Kidney epithelial cell (primary cell): ENCODE measurements around the gene SELENOM. TPM values are rescaled to one million over a fixed set of nuclear protein-coding genes. Genes with fewer than 3 reads are reported as not detected.

Experiments
- DNase-seq: peaks from one replicate; pipeline ENCODE4 v3.0.0-alpha.2; 2010; ENCODE audit warnings: low read depth
- H3K27me3 ChIP-seq: 2 replicates; pipeline ENCODE4 v1.6.0; 2011; ENCODE audit warnings: low read length; ENCODE audit not compliant: control insufficient read depth, insufficient read depth
- H3K36me3 ChIP-seq: 2 replicates; pipeline ENCODE4 v1.5.1; 2011; ENCODE audit warnings: low read length; ENCODE audit not compliant: control insufficient read depth, insufficient read depth
- H3K4me3 ChIP-seq: 2 replicates; pipeline ENCODE4 v1.5.1; 2011; ENCODE audit warnings: low read depth, mild to moderate bottlenecking, control low read depth, low read length
- CTCF ChIP-seq: IDR thresholded peaks from 2 replicates; pipeline ENCODE4 v1.5.1; 2011; ENCODE audit warnings: mild to moderate bottlenecking, moderate library complexity, low read length, control low read depth, inconsistent platforms; ENCODE audit not compliant: insufficient read depth, poor library complexity, severe bottlenecking
- total RNA-seq: library from RNA; depleted of rRNA; stranded (reverse); fragments of >200 nt; gene quantifications from 2 replicates; pipeline ENCODE4 v1.2.3, GENCODE V29; 2015

The SELENOM gene
- total RNA-seq, 1 donor from 2014 or later, result 55.2 TPM

- no peak for DNase-seq
- TF ChIP-seq CTCF, result no peak
- Histone ChIP-seq H3K36me3 (no peaks in the 10 kb centered on the region), H3K27me3 (no peaks in the 10 kb centered on the region), H3K4me3 (no peak overlapping the region)
These were observed 17.6 kb upstream of the SELENOM start for GRCh38 chr22:31124811-31125465.

- no peak overlapping the region for H3K4me3 ChIP-seq
- DNase-seq, result no peak
- no peaks in the 10 kb centered on the region for H3K36me3 ChIP-seq
- H3K27me3 ChIP-seq, result no peaks in the 10 kb centered on the region
- no peak for TF ChIP-seq CTCF
These were observed 16.9 kb upstream of the SELENOM start for GRCh38 chr22:31124290-31124689.

GRCh38 chr22:31123292-31123602 is 15.9 kb upstream of the SELENOM start:
- TF ChIP-seq CTCF, result no peak
- Histone ChIP-seq H3K27me3 (no peaks in the 10 kb centered on the region), H3K4me3 (peak overlapping the region; percentile 53), H3K36me3 (no peaks in the 10 kb centered on the region)
- no peak for DNase-seq

- TF ChIP-seq CTCF, result no peak
- no peaks in the 10 kb centered on the region for H3K36me3 ChIP-seq
- DNase-seq, result no peak
- no peaks in the 10 kb centered on the region for H3K27me3 ChIP-seq
- H3K4me3 ChIP-seq, result peak within 1 kb of the TSS; percentile 53
These were observed 15.3 kb upstream of the SELENOM start, which contains the start of gene INPP5J for GRCh38 chr22:31122532-31123291. Gene INPP5J (plus strand): TSS chr22:31122966. CDS start chr22:31123015, 49 bp downstream.

GRCh38 chr22:31122196-31122531 is 14.8 kb upstream of the SELENOM start:
- H3K27me3 ChIP-seq, result no peaks in the 10 kb centered on the region
- no peaks in the 10 kb centered on the region for H3K36me3 ChIP-seq
- no peak for TF ChIP-seq CTCF
- H3K4me3 ChIP-seq, result no peak overlapping the region
- no peak for DNase-seq
